ENCODE results near the gene HPX.

Gene HPX

DNA sequence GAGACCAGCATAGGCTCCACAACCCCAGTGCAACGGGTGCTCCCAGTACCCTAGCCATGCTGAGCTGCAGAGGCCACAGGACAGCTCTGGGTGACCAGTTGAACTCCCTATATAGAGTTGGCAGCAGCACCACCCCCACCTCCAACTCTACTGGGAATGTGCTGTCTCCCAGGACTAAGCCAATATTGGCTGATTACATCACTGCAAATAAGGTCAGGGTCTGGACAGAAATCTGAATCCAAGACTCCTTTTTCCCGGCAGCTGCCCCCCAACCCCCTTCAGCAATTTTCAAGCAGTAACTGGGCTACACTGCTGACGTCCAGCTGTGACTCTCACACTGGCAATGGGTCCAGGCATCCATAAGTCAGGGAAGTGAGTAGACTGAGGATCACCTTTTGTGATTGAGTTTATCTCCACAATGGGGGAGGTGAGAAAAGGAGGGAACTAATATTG is at the start of gene HPX:
TSS of gene HPX (minus strand) at position 82 of the 453 bp plus-strand sequence. CDS start at position 58, 24 bp downstream.
- in situ Hi-C loops (cut with MboI; ENCODE audit: low sequenced_read_pairs, unreplicated experiment) = loop anchor here (5.0 kb wide), 1 partner anchor 59 kb away; no protein-coding TSS in a partner anchor
- TF ChIP-seq, protein P1, sequence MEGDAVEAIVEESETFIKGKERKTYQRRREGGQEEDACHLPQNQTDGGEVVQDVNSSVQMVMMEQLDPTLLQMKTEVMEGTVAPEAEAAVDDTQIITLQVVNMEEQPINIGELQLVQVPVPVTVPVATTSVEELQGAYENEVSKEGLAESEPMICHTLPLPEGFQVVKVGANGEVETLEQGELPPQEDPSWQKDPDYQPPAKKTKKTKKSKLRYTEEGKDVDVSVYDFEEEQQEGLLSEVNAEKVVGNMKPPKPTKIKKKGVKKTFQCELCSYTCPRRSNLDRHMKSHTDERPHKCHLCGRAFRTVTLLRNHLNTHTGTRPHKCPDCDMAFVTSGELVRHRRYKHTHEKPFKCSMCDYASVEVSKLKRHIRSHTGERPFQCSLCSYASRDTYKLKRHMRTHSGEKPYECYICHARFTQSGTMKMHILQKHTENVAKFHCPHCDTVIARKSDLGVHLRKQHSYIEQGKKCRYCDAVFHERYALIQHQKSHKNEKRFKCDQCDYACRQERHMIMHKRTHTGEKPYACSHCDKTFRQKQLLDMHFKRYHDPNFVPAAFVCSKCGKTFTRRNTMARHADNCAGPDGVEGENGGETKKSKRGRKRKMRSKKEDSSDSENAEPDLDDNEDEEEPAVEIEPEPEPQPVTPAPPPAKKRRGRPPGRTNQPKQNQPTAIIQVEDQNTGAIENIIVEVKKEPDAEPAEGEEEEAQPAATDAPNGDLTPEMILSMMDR (IDR thresholded peaks at IDR 0.05; ENCODE audit: borderline replicate concordance, control extremely low read depth, extremely low read depth, insufficient read depth, missing control alignments) = no peak
- no peak for DNase-seq (ENCODE audit: low spot score)

GRCh38 chr11:6489306-6489705 is 48.5 kb upstream of the HPX start:
- in situ Hi-C loops (cut with MboI; ENCODE audit: low sequenced_read_pairs, unreplicated experiment) = no loop called here
- no peak for DNase-seq (ENCODE audit: low spot score)
- TF ChIP-seq, protein P1 (IDR thresholded peaks at IDR 0.05; ENCODE audit: borderline replicate concordance, control extremely low read depth, extremely low read depth, insufficient read depth, missing control alignments) = no peak

DNA sequence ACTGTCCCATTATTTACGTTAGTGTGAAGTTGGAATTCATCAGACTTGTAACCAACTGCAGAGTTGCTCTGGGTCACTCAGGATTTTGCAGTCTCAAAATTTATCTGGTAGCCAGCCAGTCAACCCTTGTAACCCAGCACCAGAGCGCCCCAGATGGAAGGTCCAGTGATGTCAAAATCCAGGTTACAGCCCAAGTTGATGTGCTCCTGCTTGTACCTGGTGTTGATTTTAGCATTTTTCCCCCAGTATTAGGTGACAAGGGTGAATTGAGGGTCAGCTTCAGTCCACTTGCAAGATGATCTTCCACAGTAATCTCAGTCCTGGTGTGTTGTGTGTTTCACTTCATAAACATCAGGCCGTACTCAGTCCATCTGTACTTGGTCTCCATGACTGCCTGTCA is 48.0 kb upstream of the HPX start:
- in situ Hi-C loops (cut with MboI; ENCODE audit: low sequenced_read_pairs, unreplicated experiment) = no loop called here
- TF ChIP-seq, protein P1 (IDR thresholded peaks at IDR 0.05; ENCODE audit: borderline replicate concordance, control extremely low read depth, extremely low read depth, insufficient read depth, missing control alignments) = no peak
- DNase-seq (ENCODE audit: low spot score) = no peak

- no peak for DNase-seq (ENCODE audit: low spot score)
- TF ChIP-seq, protein P1 (IDR thresholded peaks at IDR 0.05; ENCODE audit: borderline replicate concordance, control extremely low read depth, extremely low read depth, insufficient read depth, missing control alignments) = no peak
- in situ Hi-C loops (cut with MboI; ENCODE audit: low sequenced_read_pairs, unreplicated experiment) = no loop called here
Observed at GRCh38 chr11:6488342-6488741, 47.6 kb upstream of the HPX start.

GRCh38 chr11:6486938-6487337 is 46.2 kb upstream of the HPX start:
- in situ Hi-C loops (cut with MboI; ENCODE audit: low sequenced_read_pairs, unreplicated experiment) = no loop called here
- DNase-seq (ENCODE audit: low spot score) = no peak
- TF ChIP-seq, protein P1 (IDR thresholded peaks at IDR 0.05; ENCODE audit: borderline replicate concordance, control extremely low read depth, extremely low read depth, insufficient read depth, missing control alignments) = no peak

GRCh38 chr11:6486256-6486655 is 45.5 kb upstream of the HPX start:
- in situ Hi-C loops (cut with MboI; ENCODE audit: low sequenced_read_pairs, unreplicated experiment) = no loop called here
- DNase-seq (ENCODE audit: low spot score) = no peak
- TF ChIP-seq, protein P1 (IDR thresholded peaks at IDR 0.05; ENCODE audit: borderline replicate concordance, control extremely low read depth, extremely low read depth, insufficient read depth, missing control alignments) = no peak

Data from GM13976 (cell line).